HG03460 (cell line): ENCODE measurements around the gene B4GALT6.

ENCODE experiments used
- ATAC-seq: cut with Tn5 transposase; IDR thresholded peaks from one replicate; pipeline ENCODE4 v1.9.1; 2021; ENCODE audit not compliant: unreplicated experiment

Gene B4GALT6

DNA sequence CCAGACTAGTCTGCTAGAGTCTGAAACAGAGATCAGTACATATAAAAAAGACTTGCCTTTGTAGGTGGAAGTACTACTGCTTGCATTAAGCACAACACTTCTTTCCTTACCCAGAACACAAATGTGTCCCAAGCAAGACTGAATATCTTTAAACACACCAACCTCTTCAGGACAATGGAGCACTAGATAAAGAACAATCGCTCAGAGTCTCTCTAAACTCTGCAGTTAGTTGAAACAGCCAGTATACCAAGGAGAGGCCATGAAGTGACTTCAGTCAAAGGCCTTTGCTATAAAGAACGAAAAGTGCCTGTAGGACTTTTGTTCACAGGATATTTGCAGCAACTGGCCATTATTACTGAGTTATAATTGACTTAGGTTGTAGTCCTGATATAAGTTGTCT, 9.9 kb upstream of the B4GALT6 start:
- ATAC-seq, result no peak

DNA sequence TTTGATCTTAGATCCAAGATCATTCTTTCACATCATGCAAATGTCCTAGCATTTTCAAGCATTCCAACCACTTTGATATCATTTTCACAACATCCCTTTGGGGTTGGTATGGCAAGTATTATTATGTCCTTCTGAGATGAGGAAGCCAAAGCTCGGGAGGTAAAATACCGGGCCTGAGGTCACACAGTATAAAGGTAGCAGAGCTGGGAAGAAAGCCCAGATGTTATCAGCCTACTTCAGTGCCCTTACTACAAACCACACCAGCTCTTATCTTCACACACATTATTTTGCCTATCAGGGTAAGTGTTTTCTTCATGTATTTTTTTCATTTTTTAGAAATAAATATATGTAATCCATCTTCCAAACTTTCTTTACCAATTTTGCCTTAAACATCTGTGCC, 4.2 kb upstream of the B4GALT6 start:
- ATAC-seq, result no peak

DNA sequence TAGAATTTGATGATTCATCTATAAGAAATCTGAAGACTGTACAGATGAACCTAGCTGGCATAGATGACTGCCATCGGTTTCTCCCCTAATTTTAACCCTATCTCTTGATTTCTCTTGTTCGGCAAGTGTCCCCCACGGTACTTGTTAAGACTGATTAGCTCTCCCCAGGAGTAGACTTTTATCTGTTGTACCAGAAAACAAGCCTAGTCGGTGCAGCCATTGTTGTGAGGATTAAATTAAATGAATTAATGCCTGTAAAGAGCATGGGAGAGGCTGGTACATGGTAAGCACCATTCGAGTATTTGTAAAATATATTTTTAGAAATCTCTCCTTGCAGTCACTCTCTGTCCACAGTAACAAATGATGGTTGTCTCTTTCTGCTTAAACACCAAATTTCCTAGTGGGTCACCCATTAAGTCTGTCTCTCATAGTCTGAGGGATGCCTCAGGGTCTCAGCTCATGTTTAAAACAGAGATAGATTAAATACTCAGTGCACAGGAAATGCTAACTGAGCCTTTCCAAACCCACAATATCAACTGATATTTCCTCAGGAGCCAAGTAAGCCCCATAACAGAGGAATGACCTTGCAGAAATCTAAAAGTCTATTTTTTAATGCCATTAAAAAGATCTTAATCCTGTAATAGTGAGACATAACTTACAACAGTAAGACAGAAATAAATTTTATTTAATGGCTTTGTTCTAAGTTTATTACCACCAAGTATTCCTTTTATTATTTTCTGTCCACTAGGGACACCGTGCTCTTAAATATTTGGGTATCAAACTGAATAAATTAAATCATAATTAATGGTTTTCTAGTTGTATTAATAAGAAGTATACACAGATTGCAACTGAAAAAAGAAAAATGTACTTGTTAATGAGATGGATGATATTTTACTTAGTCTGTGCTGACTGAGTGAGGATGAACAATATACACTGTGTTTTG, 2.9 kb upstream of the B4GALT6 start:
- no peak for ATAC-seq

DNA sequence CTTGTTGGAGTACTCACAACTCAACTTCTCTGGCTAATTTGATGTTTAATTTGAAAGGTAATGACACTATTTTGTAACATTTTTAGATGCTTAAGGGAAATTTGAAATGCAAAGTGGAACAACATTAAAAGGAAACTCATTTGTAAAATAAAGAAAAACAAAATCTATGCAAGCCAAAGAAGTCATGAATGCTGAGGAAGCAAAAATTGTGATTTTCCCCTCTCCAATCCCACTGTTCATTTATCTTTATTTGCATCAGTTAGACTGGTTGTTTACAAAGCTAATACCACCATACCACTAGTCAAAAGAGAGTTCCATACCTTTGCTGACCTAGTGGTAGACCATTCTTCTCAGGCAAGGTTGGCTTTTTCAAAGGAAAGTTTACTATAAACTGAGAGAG, 2.2 kb upstream of the B4GALT6 start:
- no peak for ATAC-seq

DNA sequence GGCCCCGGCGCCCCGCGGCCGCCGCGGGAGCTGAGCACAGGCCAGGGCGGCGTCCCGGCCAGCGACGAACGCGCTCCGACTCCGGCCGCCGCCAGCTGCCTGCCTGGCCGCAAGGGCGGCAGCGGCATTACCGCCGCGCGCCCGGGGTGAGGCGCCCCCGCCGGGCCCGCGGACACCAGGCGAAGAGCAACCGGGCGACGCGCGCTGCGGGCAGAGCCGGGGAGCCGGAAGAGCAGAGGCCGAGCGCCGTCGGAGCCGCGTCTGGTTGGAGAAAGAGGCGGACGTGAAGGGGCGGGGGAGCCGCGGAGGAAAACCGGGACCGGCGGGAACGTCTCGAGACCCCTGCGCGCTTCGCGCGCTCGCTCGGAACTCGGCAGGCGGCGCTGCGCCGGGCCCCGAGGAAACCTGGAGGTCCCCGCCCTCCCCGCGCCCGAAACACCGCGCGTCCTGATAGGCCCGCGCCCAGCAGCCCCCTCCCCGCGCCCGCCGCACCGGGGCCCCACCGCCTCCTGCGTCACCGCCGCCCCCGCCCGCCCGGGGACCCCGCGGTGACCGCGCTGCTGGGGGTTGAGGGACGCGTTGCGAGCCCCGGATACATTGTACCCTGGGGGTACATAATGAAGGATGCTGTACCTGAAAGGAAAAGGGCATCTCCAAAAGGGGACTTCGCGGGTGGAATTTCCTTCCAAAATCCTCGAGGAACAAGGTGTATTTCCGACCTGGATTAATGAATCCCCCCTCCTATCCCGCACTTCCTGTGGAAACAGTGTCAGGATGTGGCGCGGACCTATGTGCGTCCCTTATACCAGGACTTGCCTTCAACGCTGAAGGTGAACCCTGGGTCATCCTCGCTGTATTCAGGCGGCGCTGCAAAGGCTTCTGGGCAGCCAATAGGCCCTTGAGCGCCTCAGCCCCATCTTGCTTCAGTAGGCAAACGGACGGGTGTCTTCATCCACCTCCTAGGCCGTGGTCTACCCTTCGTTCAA, 1.0 kb upstream of the B4GALT6 start:
- peak; percentile 76 for ATAC-seq

DNA sequence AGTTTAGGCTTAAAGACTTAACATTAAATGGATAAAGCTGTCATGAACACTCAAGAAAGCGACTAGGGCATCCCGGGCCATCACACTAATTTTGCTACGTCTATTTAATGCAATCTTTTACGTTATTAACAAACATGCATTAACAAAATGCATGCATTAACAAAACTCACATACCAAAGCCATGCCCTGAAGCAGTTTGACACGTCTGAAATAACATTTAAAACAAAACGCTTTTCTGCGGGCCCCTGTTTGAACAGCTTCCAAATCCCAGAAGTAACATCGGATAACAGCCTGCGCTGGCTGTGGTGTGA, 458 bp downstream of the B4GALT6 start:
- ATAC-seq, result no peak

DNA sequence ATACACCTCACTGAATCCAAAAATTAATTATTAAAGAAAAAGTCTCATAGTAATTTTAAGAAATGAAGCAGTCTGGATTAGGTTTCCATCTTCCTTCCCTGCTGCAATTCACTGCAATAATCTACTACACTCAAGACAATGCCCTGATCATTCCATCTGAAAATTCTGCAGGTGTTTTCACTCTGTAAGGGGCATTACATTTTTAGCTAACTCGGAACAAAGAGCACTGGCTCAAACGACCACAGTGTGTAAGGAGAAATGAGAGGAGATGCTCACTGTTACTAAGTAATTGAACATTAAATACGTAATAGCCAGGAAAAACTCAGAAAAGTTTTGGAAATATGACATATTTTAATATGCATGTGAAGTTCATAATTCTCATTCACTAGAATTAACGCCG, 1.3 kb downstream of the B4GALT6 start:
- ATAC-seq, result no peak

DNA sequence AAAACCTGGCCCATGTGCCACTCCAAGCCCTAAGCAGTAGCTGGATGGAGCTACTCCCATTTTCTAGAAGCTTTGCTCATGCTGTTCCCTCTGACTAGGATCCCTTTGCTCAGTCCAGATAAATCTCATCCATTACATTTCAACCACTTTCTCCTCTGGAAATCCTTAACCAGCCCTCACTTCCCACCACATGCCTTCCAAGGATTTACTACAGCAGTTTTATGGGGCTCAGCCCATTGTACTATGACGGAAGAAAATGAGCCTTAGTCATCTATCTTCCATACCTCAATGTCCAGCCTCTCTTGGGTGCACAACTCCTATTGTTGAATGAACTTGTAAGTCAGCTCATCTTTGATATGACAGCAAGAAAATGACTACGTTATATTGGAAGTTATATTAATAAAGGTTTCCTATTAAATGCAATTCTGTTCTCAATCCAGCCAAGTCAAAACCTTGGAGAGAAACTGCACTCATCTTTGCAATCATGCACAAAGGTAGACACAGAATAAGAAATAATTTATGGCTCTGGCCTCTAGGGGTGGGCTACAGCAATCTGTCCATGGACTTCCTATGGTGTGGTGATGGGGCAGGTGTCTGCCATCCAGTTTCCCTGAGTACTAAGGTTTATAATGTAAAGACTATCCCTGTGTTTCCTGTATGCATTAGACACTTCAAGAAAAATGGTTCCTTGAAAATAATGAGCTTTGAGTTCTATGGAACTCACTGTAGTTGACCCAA, 3.4 kb downstream of the B4GALT6 start:
- ATAC-seq, result no peak

DNA sequence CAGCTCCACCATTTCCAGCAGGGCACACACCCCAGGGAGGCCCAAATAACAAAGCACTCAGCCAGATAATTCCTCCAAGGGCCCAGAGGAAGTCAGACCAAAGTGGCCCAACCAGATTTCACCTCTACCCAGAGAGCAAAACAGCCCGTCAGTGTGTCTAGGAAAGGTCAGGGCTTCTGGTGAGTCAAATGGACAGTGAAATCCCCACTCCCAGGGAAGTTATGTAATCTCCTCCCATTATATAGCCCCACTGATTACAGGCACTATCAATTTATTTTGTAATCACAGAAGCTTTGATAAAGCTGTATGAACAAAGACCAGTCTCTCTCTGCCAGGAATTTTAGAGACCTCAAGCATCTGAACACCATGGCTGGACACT, 4.0 kb downstream of the B4GALT6 start:
- ATAC-seq, result no peak

DNA sequence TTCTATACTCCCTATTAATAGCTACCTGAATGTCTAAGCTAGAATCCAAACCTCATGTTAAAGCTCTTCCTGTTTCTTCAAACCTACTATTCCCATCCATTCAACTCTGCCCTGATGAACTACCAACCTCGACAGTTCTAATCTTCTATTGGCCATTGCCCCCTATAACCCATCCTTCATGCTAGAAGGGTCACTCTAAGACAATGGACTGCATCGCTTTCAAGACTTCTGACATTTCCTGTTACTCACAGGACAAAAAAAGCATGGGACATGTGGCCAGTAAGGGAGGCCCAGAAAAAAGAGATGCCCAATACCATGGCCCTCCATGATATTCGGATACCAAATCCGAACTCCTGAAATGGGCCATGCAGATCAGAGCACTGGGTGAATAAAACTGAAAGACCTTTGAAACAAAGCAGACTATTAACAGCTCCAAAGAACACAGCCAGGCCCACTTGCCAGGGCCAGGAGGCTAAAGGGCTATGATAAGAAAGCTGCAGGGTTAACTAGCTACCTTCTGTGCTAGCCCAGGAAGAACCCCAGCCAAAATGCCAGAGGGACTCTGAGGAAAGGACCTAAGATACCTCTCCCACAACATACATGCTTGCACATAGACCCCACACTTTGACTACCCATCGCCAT, 4.5 kb downstream of the B4GALT6 start:
- no peak for ATAC-seq

DNA sequence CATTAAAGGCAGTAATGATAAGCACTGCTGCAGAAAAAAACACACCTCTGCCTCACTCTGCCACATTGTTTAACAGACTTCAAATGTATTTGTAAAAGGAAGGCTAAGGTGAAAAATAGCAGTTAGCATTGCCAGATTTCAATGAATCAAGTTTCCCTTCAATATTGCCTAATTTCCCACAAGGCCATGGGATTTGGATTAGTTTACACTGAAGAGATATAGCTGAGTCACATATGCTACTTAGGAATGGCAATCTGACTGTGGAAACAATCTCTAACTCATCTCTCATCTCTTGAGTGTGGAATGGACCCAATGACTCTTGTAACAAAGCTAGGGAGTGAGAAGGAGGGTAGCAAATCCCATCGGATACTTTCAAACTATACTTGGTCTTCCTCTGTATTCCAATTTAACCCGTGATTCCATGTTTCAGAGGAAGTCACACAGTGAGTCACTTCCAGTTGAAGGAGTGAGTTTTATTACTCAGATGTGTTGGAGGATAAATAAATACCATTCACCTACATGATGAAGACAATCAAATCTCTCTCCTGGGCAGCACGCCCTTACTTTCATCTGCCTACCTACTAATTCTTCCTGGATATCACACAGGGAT, 5.1 kb downstream of the B4GALT6 start:
- no peak for ATAC-seq

DNA sequence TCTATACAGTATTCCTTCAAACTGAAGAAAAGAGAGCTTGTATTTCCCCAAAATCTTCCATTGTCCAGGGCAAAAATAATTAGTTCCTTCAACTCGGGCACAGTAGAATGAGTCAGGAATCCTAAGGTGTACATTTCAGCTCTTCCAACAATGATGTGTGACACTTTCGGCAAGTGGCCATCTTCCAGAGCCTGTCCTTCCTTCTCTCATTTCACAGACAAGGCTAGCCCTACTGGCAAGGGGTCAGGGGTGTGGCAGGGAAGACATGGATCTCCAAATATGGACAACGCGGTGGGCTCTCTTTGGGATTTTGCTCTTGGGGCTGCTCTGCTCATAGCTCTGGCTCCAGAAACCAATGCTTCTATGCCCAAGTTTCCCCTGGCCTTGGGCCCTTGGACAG, 6.0 kb downstream of the B4GALT6 start:
- ATAC-seq, result no peak

DNA sequence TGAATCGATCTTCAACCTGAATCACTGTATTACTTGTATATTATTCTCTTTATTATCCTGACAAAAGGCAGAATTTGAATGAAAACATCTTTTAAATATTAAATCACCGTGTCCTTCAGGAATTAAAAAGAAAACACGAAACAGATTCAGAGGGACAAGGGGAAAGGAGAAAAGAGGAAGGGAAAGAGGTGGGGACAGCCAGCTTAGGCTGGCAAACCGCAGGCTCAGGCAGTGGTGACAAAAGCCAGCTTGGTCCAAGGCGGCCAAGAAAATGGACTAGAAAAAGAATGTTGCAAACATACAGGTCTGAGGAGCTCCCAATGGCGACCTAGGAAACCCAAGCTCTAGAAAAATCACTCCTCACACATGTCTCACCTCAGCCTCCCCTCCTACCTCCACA, 6.8 kb downstream of the B4GALT6 start:
- no peak for ATAC-seq

DNA sequence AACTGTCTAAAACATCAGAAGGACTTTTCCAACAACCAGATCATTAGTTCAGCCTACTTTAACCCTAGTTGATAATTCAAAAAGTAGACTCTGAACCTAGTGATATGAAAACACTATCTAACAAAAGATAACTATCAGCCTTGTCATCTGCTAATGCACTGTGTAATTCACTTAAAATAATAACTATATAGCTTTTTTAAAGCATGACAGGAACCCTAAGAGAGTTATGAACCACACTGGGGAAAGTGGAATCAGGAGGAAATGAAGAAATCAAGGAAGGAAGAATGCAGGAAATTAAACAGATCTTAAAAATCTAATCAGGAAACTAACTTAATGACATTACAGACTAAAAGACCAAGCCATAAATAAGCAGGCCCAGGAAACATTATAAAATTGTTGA, 9.0 kb downstream of the B4GALT6 start:
- no peak for ATAC-seq

DNA sequence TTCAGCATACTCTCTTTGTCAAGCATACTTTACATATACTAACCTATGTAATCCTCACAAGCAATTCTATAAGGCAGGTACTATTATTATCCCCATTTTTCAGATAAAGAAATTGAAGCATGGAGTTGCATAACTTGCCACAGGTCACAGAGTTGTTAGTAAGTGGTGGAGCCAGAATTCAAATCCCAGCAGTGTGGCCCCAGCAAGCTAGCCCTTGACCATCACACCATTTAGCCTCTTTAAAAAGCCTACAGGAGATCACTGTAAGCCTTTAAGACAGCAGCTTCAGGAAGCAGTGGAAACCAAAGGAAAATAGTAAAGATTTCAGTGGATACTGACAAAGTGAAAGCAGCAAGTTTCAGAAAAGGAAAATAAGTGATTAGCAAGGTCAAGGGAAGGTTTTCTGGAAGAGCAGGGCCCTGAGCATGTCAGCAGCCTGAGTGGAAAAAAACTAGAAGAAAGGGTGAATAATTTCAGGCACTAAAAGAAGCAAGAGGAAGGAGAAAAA, 11.7 kb downstream of the B4GALT6 start:
- ATAC-seq, result no peak

DNA sequence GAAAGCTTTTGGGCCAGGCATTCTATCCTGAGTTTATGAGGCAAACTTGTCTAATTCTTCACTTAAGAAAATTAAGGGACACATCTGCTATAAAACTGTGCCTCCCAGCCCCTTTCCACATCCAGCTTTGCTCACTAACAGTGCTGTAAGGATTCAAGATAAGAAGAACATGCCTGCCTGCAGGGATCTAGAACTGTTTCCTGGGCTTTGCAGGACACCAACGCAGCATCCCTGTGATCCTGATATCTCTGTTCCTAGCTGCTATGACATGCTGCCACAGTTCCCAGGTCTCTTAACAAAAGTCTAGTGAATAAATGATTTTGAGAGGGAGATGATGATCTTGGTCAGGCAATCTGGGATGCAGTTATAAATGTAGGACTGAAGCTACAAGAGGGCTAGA, 12.4 kb downstream of the B4GALT6 start:
- no peak for ATAC-seq

DNA sequence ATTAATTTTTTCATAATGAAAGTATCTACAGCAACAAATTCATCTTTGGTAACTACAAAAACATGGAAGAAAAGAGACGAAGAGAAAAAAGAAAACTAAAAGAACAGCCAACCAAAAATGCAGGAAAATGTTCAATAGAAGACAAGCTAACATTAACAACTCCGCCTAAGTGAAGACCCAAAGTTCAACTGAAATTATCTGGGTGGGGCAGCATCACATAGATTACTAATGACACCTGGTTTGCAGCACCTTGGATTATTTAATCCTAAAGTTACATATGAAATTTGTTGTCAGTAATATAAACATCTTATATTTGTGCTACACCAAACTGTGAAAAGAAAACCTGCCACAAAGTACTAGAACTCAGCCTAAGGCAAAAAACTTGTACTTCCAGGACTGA, 14.8 kb downstream of the B4GALT6 start:
- ATAC-seq, result no peak

DNA sequence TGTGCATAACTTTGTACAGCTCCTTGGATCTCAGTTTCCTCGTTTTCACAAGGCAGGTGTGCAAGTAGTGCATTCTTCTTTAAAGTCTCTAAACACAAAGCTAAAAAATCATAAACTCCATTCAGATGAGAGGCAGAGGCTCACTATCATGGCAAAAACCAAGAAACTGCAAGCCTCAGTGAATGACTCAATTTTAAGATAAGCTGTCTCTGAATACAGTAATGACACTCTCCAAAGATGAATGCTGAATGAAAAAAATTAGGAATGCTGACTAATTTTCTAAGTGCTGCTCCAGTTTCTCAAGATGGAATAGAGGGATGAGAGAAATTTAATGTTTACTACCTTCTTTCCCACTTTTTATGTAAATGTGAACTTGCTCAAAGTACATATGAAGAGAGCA, 17.2 kb downstream of the B4GALT6 start:
- no peak for ATAC-seq

DNA sequence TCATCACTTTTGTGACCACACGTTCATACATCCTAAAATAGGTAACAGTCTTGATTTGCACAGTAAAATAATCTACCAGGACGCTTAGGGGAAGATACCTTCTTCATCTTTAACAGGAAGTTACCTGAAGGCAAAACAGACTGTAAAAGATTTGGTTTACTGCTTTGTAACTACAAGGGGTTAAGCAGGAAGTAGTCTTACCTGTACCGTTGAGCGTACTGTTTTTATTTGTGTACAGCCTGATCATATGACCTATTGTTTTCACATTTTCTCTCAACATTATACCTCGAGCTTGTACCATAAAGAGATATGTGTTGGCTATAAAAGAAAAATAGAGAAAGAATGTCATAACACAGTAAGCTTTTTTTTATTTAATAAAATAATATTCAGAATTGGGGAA, 18.3 kb downstream of the B4GALT6 start:
- ATAC-seq, result no peak

DNA sequence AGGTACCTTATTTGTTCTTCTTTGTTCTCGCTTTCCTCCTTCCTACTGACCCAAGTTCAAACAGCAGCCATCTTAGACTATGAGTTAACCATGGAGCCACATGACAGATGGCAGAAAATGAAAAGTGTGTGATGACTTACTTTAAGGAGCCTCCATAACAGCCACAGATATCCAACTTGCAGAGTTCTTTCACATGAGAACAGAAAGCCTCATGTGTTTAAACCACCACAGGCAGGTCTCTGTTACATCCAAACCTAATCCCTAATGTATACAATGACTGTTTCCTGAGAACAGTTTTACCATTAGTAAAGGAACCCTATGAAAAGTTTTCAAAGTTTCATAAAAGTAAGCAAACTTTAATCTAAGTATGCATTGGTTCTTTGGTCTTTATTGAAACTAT, 20.3 kb downstream of the B4GALT6 start:
- ATAC-seq, result no peak
